HK-2 (cell line): Measurements from ENCODE around the gene CES3.

Experiments used
- DNase-seq: peaks from one replicate; pipeline ENCODE4 v3.0.0-alpha.2; 2018; ENCODE audit not compliant: unreplicated experiment

Gene CES3

GRCh38 chr16:67006930-67007658 lies 46.0 kb downstream of the CES3 start:
- DNase-seq: peak; percentile 49

- no peak for DNase-seq
Measured at GRCh38 chr16:67009158-67009557, 48.1 kb downstream of the CES3 start.

GRCh38 chr16:67011274-67011673 lies 50.2 kb downstream of the CES3 start:
- DNase-seq: no peak

- no peak for DNase-seq
Measured at GRCh38 chr16:67013233-67013822, 52.3 kb downstream of the CES3 start.

GRCh38 chr16:67013823-67014633 lies 53.0 kb downstream of the CES3 start:
- no peak for DNase-seq

- DNase-seq: no peak
Measured at GRCh38 chr16:67014634-67015312, 53.7 kb downstream of the CES3 start.

- no peak for DNase-seq
Measured at GRCh38 chr16:67015313-67015731, 54.3 kb downstream of the CES3 start.

- no peak for DNase-seq
Measured at GRCh38 chr16:67016143-67016542, 55.1 kb downstream of the CES3 start.

- no peak for DNase-seq
Measured at GRCh38 chr16:67016681-67017420, 55.8 kb downstream of the CES3 start.

GRCh38 chr16:67017421-67017750 lies 56.3 kb downstream of the CES3 start:
- DNase-seq: no peak

GRCh38 chr16:67017810-67018488 lies 56.9 kb downstream of the CES3 start:
- DNase-seq: peak; percentile 90

GRCh38 chr16:67019171-67019570 lies 58.1 kb downstream of the CES3 start:
- DNase-seq: no peak

GRCh38 chr16:67021321-67021720 lies 60.3 kb downstream of the CES3 start:
- no peak for DNase-seq

- DNase-seq: no peak
Measured at GRCh38 chr16:67022531-67023214, 61.6 kb downstream of the CES3 start.

- no peak for DNase-seq
Measured at GRCh38 chr16:67023689-67024088, 62.6 kb downstream of the CES3 start.
